NCI-H446 treated with DMSO at 0.1 percent for 48 hours (cell line): ENCODE data around the gene CEP89.
"Not testable (repeated sequence)": the region's sequence is repeated elsewhere in the genome, so short reads cannot be mapped to it uniquely, and the experiment has no call there.

Experiments
- DNase-seq: peaks from one replicate; lab custom pipeline; 2025; lab: John Stamatoyannopoulos, UW

CEP89 gene

GRCh38 chr19:32971715-32972540 is at the start of gene CEP89, which contains the start of gene FAAP24:
TSS of gene CEP89 (minus strand) at chr19:32971958. CDS start at chr19:32971874, 84 bp downstream.
TSS of gene FAAP24 (plus strand) at chr19:32972242. CDS start at chr19:32973197, 955 bp downstream.
- DNase-seq, result peak; percentile 99

DNA sequence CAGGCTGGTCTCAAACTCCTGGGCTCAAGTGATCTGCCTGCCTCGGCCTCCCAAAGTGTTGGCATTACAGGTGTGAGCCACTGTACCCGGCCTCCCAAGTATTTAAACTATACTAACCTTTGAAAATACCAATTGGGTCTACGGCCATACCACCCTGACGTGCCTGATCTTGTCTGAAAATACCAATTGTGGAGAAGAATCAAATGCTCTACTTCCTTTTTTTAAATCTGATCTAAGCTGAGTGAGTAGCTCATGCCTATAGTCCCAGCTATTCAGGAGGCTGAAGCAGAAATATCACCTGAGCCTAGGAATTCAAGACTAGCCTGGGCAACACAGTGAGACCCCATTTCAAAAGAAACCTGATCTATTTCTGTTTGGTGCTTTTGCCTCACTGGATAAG is 39.1 kb upstream of the CEP89 start:
- not testable (repeated sequence) for DNase-seq

- no peak for DNase-seq
Measured at GRCh38 chr19:33008738-33009137, 37.0 kb upstream of the CEP89 start.

- no peak for DNase-seq
Measured at GRCh38 chr19:33005440-33005839, 33.7 kb upstream of the CEP89 start.

GRCh38 chr19:33003424-33004024 is 31.8 kb upstream of the CEP89 start:
- not testable (repeated sequence) for DNase-seq

DNA sequence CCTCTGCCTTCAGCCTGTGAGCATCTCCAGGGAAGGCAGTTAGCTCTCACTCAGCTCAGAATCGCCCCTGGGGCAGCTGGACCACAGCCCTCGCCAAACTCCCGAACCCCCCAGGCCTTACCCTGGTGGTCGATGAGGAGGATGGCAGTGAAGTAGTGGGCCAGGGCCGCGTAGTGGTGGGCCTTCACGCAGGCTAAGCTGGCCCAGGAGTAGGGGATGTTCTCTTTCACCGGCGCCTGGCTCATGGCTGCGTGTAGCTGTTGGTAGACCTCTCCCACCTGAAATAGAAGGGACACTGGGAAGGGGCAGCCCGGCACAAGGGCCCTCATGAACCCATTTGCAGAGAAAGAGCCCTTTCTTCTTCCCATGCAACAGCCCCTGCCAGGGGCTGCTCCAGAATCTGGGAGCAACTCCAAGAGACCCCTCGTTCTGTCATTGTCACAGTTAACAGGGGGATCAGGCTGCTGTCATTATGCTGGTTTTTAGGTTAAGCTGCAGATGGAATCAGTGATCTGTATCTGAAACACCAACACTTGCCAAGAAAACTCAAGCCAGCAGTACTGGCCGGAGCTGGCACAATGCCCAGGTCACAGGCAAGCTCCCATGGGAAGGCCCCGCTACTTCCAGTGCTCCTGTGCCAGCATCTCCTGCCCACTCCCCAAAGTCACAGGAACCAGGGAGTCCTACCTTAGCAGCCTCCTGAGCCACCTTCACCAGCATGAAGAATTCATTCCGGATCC is 30.5 kb upstream of the CEP89 start:
- peak; percentile 2 for DNase-seq

DNA sequence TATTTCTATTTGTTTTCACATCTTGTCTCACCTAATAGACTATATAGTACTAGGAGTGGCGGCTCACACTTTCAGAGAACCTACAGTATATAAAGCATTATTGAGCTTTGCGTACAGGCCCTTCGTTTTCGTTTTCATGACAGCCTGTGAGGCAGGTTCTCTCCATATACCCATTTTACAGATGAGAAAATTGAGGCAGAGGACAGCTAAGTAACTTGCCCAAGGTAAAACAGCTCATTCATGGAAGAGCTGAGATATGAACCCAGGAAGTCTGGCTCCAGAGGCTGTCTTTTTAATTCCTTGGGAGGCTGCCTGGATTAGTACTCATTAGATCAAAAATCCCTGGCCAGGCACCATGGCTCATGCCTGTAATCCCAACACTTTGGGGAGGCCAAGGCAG is 29.2 kb upstream of the CEP89 start:
- no peak for DNase-seq

DNA sequence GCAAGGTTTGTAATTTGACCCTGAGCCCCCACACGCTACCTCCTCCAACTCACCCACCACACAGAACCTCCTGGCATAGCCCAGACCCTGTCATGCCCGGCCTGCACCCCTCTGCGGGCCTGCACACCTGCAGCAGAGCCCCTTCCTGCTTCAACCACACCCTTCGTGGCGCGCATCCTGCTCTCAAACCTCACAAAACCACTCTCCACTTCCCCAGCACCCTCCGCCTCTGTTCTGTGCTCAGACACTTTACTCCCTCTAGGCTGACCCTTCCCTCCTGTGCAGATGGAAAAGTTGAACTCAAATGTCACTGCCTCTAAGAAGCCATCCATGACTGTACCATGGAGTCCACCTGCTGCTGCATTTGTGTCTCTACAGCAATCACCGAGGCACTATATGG is 28.8 kb upstream of the CEP89 start:
- DNase-seq, result no peak

DNA sequence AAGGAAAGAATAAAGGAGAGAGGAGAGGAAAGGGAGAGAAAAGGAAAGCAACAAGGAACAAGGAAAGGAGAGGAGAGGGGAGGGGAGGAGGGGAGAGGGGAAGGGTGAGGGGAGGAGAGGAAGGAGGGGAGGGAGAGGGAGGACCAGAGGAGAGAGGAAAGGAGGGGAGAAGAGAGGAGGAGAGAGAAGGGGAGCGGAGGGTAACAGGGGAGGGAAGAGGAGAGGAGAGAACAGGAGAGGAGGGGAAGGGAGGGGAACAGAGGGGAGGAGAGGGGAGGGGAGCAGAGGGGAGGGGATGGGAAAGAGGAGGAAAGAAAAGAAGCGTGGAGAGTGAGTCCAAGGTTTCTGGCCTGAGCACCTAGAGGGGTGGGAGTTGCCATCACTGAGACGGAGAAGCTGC is 27.0 kb upstream of the CEP89 start:
- no peak for DNase-seq

- DNase-seq, result no peak
Measured at GRCh38 chr19:32997716-32998355, 26.1 kb upstream of the CEP89 start.

GRCh38 chr19:32997061-32997464 is 25.3 kb upstream of the CEP89 start:
- DNase-seq, result not testable (repeated sequence)

DNA sequence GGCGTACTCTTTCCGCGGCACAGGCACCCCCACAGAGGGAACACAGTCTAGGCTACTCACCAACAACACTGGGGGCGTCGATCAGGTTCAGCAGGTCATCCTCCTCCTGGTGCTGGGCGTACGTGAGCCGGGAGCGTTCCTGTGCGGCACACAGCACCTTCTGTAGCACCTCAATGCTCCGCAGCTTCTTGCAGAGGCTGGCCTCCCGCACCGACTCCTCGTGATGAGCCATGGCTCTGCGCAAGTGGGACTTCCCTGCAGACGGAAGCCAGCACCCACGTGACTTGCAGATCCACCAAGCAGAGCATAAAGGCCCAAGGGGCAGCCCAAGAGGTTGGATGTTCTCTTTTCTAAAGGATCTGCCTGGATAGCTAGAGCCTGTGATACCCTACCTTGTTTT is 24.2 kb upstream of the CEP89 start:
- not testable (repeated sequence) for DNase-seq

DNA sequence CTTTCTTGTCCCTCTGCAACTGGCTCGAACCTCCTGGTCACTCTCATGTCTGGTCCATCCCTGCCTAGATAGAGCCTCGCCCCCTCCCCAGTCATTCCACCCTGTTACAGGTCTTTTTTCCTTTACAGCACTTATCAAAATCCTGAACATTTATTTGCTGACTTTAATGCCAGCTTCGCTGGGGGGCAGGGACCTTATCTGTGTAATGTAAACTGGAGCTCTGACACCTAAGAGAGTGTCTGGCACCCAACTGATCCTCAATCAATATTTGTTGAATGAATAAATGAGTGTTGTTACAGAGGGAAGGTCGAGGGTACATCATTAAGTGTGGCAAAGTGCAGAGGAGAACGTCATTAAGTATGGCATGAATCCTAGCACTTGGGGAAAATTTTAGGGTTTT is 17.0 kb upstream of the CEP89 start:
- DNase-seq, result no peak

DNA sequence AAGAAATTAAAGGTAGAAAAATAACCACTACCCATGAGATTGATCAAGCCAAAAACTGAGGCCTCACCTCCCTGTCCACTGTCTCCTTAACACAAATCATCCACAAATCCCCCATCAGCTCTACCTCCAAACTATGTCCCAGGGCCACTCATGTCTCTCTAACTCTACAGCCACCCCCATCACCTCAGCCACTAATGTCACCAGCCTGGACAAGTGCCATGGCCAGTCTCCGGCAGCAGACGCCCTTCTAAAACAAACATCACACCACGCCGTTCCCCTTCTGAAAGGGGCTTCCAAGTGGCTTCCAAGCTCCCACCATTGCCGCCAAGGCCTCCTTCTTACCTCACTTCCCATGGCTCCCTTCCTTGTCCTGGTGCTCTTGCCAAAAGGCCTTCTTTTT is 16.5 kb upstream of the CEP89 start:
- DNase-seq, result not testable (repeated sequence)

DNA sequence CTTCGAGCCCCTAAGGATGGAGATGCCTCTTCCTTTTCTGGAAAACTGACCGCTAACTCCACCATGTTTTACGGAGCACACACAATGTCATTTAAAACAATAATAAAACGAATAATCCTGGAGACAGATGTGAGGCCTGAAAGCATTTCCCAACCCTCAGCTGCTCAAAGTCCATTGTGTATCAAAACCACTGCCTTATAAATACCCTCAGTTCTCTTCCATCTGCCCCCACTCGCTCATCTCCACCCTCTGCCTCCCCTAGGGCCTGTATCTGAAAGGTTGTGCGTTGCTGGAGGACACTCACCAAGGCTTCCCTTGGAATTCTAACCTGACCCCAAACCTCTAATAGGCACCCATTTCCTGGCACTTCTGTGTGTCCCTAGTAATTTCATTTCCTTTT is 10.7 kb upstream of the CEP89 start:
- not testable (repeated sequence) for DNase-seq

DNA sequence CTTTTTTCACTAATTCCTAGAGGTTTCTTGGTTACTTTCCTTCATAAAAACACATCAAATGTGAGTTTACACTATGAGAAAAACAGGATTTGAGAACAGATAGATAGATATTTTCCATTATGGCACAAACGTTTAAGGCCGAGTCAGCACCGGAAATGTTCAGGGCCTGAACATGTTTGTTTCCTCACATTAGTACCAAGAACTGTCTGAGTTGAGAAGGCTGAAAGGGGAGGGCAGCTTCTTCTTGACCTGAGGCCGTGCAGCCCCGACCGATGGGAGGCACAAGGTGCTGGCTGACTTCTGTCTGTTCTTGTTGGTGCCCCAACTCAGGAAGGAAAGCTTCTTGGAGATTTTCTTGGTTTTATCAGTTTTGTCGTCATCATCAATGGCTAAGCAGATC is 8.0 kb upstream of the CEP89 start:
- DNase-seq, result not testable (repeated sequence)

DNA sequence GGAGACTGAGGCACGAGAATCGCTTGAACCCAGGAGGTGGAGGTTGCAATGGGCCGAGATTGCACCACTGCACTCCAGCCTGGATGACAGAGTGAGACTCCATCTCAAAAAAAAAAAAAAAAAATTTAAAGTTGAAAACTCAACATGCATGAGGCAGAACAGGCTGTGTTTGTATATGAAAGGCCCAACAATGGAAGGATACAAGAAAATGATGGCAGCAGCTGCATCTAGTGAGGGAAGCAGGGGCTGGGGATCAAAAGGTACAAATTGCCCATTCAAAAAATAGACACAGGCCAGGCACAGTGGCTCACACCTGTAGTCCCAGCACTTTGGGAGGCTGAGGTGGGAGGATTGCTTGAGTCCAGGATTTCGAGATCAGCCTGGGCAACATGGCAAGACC is 6.1 kb upstream of the CEP89 start:
- not testable (repeated sequence) for DNase-seq

GRCh38 chr19:32977280-32977679 is 5.5 kb upstream of the CEP89 start:
- DNase-seq, result no peak

GRCh38 chr19:32976223-32976805 is 4.6 kb upstream of the CEP89 start:
- DNase-seq, result peak; percentile 37

DNA sequence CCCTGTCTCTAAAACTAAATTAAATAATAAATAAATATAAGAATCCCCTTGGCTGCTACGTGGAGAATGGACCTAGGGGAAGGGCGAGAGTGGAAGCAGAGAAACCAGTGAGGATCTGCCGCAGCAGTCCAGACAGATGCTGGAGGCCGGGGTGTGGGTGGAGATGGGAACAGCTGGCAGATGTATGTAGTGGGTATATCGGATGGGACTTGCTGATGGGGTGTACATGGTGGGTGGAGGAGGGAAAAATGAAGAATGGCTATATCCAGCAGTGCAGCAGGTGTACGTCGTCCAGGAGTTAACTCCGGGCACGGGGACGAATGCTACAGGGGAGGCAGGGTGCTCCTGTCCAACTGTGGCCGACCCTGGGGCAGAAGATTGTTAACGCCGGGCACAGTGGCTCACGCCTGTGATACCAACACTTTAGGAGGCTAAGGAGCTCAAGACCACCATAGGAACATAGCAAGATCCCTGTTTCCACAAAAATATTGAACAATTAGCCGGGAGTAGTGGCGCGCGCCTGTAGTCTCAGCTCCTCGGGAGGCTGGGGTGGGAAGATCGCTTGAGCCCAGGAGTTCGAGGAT is 654 bp downstream of the CEP89 start:
- DNase-seq, result no peak

GRCh38 chr19:32969549-32969948 is 2.2 kb downstream of the CEP89 start:
- no peak for DNase-seq
